Neural cell (in vitro differentiated cells): ENCODE results near the gene OPN1SW. TPM values are rescaled to one million over a fixed set of nuclear protein-coding genes. Genes with fewer than 3 reads are reported as not detected.

Source experiments
- H2AFZ ChIP-seq: fragments of 200-600, 300-800 bp; sonication (generic), shearing (Covaris generic); 2 replicates; pipeline ENCODE4 v1.6.0; 2014; ENCODE audit warnings: low read depth, mild to moderate bottlenecking, antibody characterized with exemption, low read length, moderate library complexity
- H3F3A ChIP-seq: fragments of 200-600 bp; shearing (Covaris generic); 2 replicates; pipeline ENCODE4 v1.6.1; 2016; ENCODE audit warnings: mild to moderate bottlenecking, moderate library complexity, mixed read lengths, antibody characterized with exemption, low read length; ENCODE audit not compliant: insufficient read depth, poor library complexity, severe bottlenecking
- H3K27ac ChIP-seq: fragments of 200-600, 300-800 bp; sonication (generic), shearing (Covaris generic); 2 replicates; pipeline ENCODE4 v1.5.1; 2014; ENCODE audit warnings: mild to moderate bottlenecking, low read length, moderate library complexity
- H3K27me3 ChIP-seq: fragments of 300-800, 200-600 bp; sonication (generic), shearing (Covaris generic); 2 replicates; pipeline ENCODE4 v1.6.0; 2014; ENCODE audit warnings: mild to moderate bottlenecking, low read depth, low read length, moderate library complexity; ENCODE audit not compliant: insufficient read depth
- H3K36me3 ChIP-seq: fragments of 300-800, 200-600 bp; sonication (generic), shearing (Covaris generic); 2 replicates; pipeline ENCODE4 v1.5.1; 2014; ENCODE audit warnings: mild to moderate bottlenecking, antibody characterized with exemption, low read length, moderate library complexity; ENCODE audit not compliant: insufficient read depth
- H3K4me2 ChIP-seq: fragments of 300-800, 200-600 bp; sonication (generic), shearing (Covaris generic); 2 replicates; pipeline ENCODE4 v1.6.0; 2014; ENCODE audit warnings: mild to moderate bottlenecking, low read length
- H3K4me3 ChIP-seq: fragments of 300-800, 200-600 bp; sonication (generic), shearing (Covaris generic); 2 replicates; pipeline ENCODE4 v1.5.1; 2014; ENCODE audit warnings: mild to moderate bottlenecking, low read length, moderate library complexity
- H3K79me2 ChIP-seq: fragments of 200-600 bp; shearing (Covaris generic); replicated peaks from 2 replicates; pipeline ENCODE4 v1.6.0; 2014; ENCODE audit warnings: mild to moderate bottlenecking, low read length, moderate library complexity; ENCODE audit not compliant: insufficient read depth
- H3K9ac ChIP-seq: fragments of 300-800, 200-600 bp; sonication (generic), shearing (Covaris generic); 2 replicates; pipeline ENCODE4 v1.6.1; 2016; ENCODE audit warnings: mild to moderate bottlenecking, low read length, mixed read lengths
- H3K9me2 ChIP-seq: fragments of 200-600 bp; shearing (Covaris generic); 2 replicates; pipeline ENCODE4 v1.6.1; 2016; ENCODE audit warnings: mild to moderate bottlenecking, low read length, mixed read lengths; ENCODE audit not compliant: insufficient read depth
- H3K9me3 ChIP-seq: fragments of 200-600, 300-800 bp; sonication (generic), shearing (Covaris generic); 2 replicates; pipeline ENCODE4 v1.6.1; 2016; ENCODE audit warnings: mild to moderate bottlenecking, mixed run types, low read length, moderate library complexity, mixed read lengths
- H4K20me1 ChIP-seq: fragments of 200-600 bp; shearing (Covaris generic); 2 replicates; pipeline ENCODE4 v1.6.1; 2016; ENCODE audit warnings: mild to moderate bottlenecking, mixed run types; ENCODE audit not compliant: insufficient read depth
- CTCF ChIP-seq: fragments of 450-650 bp; IDR thresholded peaks from 2 replicates; pipeline ENCODE4 v1.5.1; 2014; ENCODE audit warnings: antibody characterized with exemption, mild to moderate bottlenecking, moderate library complexity; ENCODE audit not compliant: poor library complexity, severe bottlenecking
- EP300 ChIP-seq: fragments of 450-650 bp; conservative IDR thresholded peaks from 2 replicates; pipeline ENCODE4 v1.6.1; 2014; ENCODE audit warnings: antibody characterized with exemption, mild to moderate bottlenecking, moderate library complexity; ENCODE audit not compliant: poor library complexity, severe bottlenecking
- EZH2 ChIP-seq: fragments of 200-600, 300-800 bp; shearing (Covaris generic), sonication (generic); IDR thresholded peaks from 2 replicates; pipeline ENCODE4 v1.6.1; 2014; ENCODE audit warnings: antibody characterized with exemption, low read length, borderline replicate concordance, mild to moderate bottlenecking; ENCODE audit not compliant: insufficient read depth, poor library complexity, severe bottlenecking
- MXI1 ChIP-seq: fragments of 450-650 bp; conservative IDR thresholded peaks from 2 replicates; pipeline ENCODE4 v1.6.1; 2014; ENCODE audit warnings: antibody characterized with exemption, mild to moderate bottlenecking; ENCODE audit not compliant: poor library complexity, severe bottlenecking
- POLR2AphosphoS5 ChIP-seq: IDR thresholded peaks from 2 replicates; pipeline ENCODE4 v1.6.1; 2012
- RAD21 ChIP-seq: fragments of 450-650 bp; conservative IDR thresholded peaks from 2 replicates; pipeline ENCODE4 v1.6.1; 2014; ENCODE audit warnings: antibody characterized with exemption, mild to moderate bottlenecking, moderate library complexity
- REST ChIP-seq: IDR thresholded peaks from 2 replicates; pipeline ENCODE4 v1.6.1; 2012; ENCODE audit warnings: borderline replicate concordance
- SMC3 ChIP-seq: fragments of 450-650 bp; conservative IDR thresholded peaks from 2 replicates; pipeline ENCODE4 v1.6.1; 2014; ENCODE audit warnings: antibody characterized with exemption, mild to moderate bottlenecking, moderate library complexity; ENCODE audit not compliant: poor library complexity
- TAF1 ChIP-seq: IDR thresholded peaks from 2 replicates; pipeline ENCODE4 v1.6.1; 2012; ENCODE audit warnings: low read depth
- polyA plus RNA-seq: library from polyadenylated mRNA; depleted of rRNA; stranded (reverse); fragments of >200 nt; gene quantifications from 2 replicates; pipeline ENCODE4 v1.2.3, GENCODE V29; 2014

OPN1SW gene
- polyA plus RNA-seq, 1 donor from 2014 or later = 1.2 TPM

GRCh38 chr7:128741491-128741890 is 34.1 kb downstream of the OPN1SW start:
- Histone ChIP-seq H3K27me3 (no peaks in the 10 kb centered on the region), H3K36me3 (no peaks in the 10 kb centered on the region), H3F3A (peaks cover 4% of the 10 kb centered on the region), H3K9me2 (no peaks in the 10 kb centered on the region), H3K4me3 (peak overlapping the region; percentile 89), H3K9ac (no peak overlapping the region), H3K27ac (no peak overlapping the region), H2AFZ (no peak overlapping the region), H3K79me2 (peaks cover 65% of the 10 kb centered on the region), H4K20me1 (no peaks in the 10 kb centered on the region), H3K4me2 (no peak overlapping the region), H3K9me3 (no peaks in the 10 kb centered on the region)
- no peak for TF ChIP-seq RAD21
- no peak for TF ChIP-seq TAF1
- TF ChIP-seq CTCF = no peak
- TF ChIP-seq REST = no peak
- TF ChIP-seq POLR2AphosphoS5 = no peak
- no peak for TF ChIP-seq EZH2
- TF ChIP-seq MXI1 = no peak
- TF ChIP-seq EP300 = no peak
- TF ChIP-seq SMC3 = no peak

- Histone ChIP-seq H3K4me2 (no peak overlapping the region), H3K79me2 (peaks cover 60% of the 10 kb centered on the region), H4K20me1 (no peaks in the 10 kb centered on the region), H3K4me3 (peak overlapping the region; percentile 89), H3K9me2 (no peaks in the 10 kb centered on the region), H3K27me3 (no peaks in the 10 kb centered on the region), H3K27ac (no peak overlapping the region), H3K9me3 (no peaks in the 10 kb centered on the region), H3K9ac (no peak overlapping the region), H3F3A (peaks cover 4% of the 10 kb centered on the region), H2AFZ (no peak overlapping the region), H3K36me3 (no peaks in the 10 kb centered on the region)
- TF ChIP-seq POLR2AphosphoS5 (no peak), REST (no peak), MXI1 (no peak), SMC3 (no peak), EZH2 (no peak), RAD21 (no peak), TAF1 (no peak), CTCF (no peak), EP300 (no peak)
These were observed 34.6 kb downstream of the OPN1SW start for GRCh38 chr7:128740996-128741395.
